Activated CD4-positive, alpha-beta T cell treated with anti-CD3 and anti-CD28 coated beads, Interleukin-2, amount 50 U/mL, for 16 hours (primary cell): ENCODE measurements around the gene PYHIN1.

Source experiments
- DNase-seq: peaks from one replicate; pipeline ENCODE4 v3.0.0-alpha.2; 2020

Gene PYHIN1

DNA sequence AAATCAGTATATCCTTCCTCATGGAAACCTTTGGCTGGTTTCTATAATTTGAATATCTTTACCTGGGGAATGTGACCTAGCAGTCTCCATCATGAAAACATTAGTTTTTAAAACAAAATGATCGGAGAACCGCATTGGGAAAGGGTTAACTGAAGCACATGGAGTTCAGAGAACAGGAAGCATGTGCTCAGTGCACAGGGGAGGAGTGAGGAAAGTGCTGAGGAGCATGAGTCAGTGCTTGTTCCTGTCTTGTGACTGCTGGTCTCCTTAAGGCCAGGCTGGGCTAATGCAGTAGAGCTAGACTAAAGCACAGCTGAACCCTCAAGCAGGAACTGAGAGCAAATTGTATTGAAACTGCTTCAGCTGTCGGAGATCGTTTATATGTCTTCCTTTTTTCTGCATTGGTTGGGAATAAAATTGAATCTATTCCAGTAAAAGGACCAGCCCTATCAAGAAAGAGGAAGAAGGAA is 84.1 kb downstream of the PYHIN1 start:
- peak; percentile 93 for DNase-seq

DNA sequence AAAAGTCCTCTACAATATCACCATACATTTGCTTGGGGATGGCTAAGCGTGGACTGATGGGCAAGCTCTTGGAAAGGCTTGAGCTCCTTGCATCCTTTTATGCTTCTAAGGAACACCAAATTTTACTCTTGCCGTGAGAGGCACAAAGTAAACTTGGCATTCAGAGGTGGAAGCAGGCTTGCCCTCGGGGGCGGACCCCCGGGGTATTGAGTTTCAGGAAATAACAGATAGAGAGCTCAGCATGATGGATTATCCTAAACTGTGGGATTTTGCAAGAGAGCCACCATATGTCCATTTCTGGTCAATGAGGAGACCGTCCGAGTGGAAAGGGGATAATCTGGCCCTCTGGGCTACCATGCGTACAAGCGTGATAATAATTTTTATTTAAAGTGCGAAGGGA is 92.4 kb downstream of the PYHIN1 start:
- no peak for DNase-seq

DNA sequence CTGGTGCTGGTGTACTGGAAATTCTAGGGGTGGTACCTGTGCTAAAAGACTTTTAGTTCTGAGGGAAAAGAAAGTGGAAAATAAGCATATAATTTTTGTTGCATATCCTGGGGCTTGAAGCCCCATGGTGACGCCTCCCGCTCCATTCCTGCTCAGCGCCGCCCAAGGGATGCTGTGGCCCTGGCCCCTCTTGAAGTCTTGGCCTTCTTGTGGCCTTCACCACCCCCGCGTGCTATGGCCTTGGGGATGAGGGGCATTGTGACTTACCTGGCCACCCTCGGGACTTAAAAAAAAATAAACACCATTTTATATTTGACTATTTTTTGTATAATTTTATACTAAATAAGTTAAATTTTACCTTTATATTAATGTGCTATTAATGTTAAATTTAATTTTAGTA is 93.7 kb downstream of the PYHIN1 start:
- DNase-seq, result no peak
